HFFc6 (cell line): ENCODE measurements around the gene TADA2A. TPM values are rescaled to one million over a fixed set of nuclear protein-coding genes. Genes with fewer than 3 reads are reported as not detected.
"Not testable (repeated sequence)": the region's sequence is repeated elsewhere in the genome, so short reads cannot be mapped to it uniquely, and the experiment has no call there.

Experiments
- DNase-seq: peaks from one replicate; pipeline ENCODE4 v3.0.0-alpha.2; 2018
- H3K27ac Mint-ChIP-seq: 2 replicates; pipeline ENCODE4 v1.8.0; 2020; ENCODE audit warnings: mild to moderate bottlenecking, mixed read lengths
- H3K27me3 Mint-ChIP-seq: 2 replicates; pipeline ENCODE4 v1.8.0; 2021; ENCODE audit warnings: mild to moderate bottlenecking, moderate library complexity, mixed read lengths; ENCODE audit not compliant: insufficient read depth
- H3K36me3 Mint-ChIP-seq: 2 replicates; pipeline ENCODE4 v1.8.0; 2021; ENCODE audit warnings: low read depth, mixed read lengths
- H3K4me1 Mint-ChIP-seq: 2 replicates; pipeline ENCODE4 v1.8.0; 2020; ENCODE audit warnings: low read depth, mixed read lengths
- H3K4me3 Mint-ChIP-seq: 2 replicates; pipeline ENCODE4 v1.8.0; 2020; ENCODE audit warnings: mild to moderate bottlenecking, moderate library complexity, mixed read lengths
- H3K9me3 Mint-ChIP-seq: 2 replicates; pipeline ENCODE4 v1.8.0; 2020; ENCODE audit warnings: mild to moderate bottlenecking, mixed read lengths
- CTCF ChIP-seq: fragments of 200-600 bp; sonication (generic); IDR thresholded peaks from 2 replicates; pipeline ENCODE4 v1.5.0; 2021; ENCODE audit warnings: antibody characterized with exemption, mild to moderate bottlenecking
- total RNA-seq, 6 experiments: library from RNA; stranded (reverse); fragmentation: NEBNext Ultra II Directional; extraction: Animal tissue kit (Norgen Biotek cat#: 25700); gene quantifications; 2 replicates in 1 of 6; 3 replicates in 5 of 6; pipeline ENCODE4 v1.2.3, GENCODE V29; 2021

TADA2A gene
- total RNA-seq, 6 experiments from 2014 or later: 12.4 to 17.9 (median 16.2) TPM

GRCh38 chr17:37429453-37429852, 22.8 kb downstream of the TADA2A start:
- Mint-ChIP-seq H3K4me3 (no peak overlapping the region), H3K4me1 (peaks cover 23% of the 10 kb centered on the region), H3K27me3 (no peaks in the 10 kb centered on the region), H3K27ac (peak overlapping the region; percentile 75), H3K36me3 (peaks cover 15% of the 10 kb centered on the region; the same call in 1 of the 2 replicates), H3K9me3 (no peaks in the 10 kb centered on the region)
- TF ChIP-seq CTCF: no peak
- DNase-seq: peak; percentile 9

- peak overlapping the region; percentile 75 for H3K27ac Mint-ChIP-seq
These were observed 23.5 kb downstream of the TADA2A start for GRCh38 chr17:37430051-37430627.

GRCh38 chr17:37432671-37433070, 26.0 kb downstream of the TADA2A start:
- no peak for DNase-seq
- H3K36me3 Mint-ChIP-seq: peaks cover 7% of the 10 kb centered on the region
- no peaks in the 10 kb centered on the region for H3K27me3 Mint-ChIP-seq
- TF ChIP-seq CTCF: no peak
- peaks cover 23% of the 10 kb centered on the region for H3K4me1 Mint-ChIP-seq
- no peaks in the 10 kb centered on the region for H3K9me3 Mint-ChIP-seq
- H3K4me3 Mint-ChIP-seq: no peak overlapping the region
- H3K27ac Mint-ChIP-seq: no peak overlapping the region

More at GRCh38 chr17:37430051-37430627, 23.5 kb downstream of the TADA2A start:
- Mint-ChIP-seq H3K9me3 (no peaks in the 10 kb centered on the region), H3K4me1 (peaks cover 23% of the 10 kb centered on the region), H3K27me3 (no peaks in the 10 kb centered on the region), H3K4me3 (no peak overlapping the region), H3K36me3 (peaks cover 13% of the 10 kb centered on the region; the same call in 1 of the 2 replicates)
- no peak for TF ChIP-seq CTCF
- peak; percentile 45 for DNase-seq

GRCh38 chr17:37438141-37438540, 31.5 kb downstream of the TADA2A start:
- H3K27ac Mint-ChIP-seq: no peak overlapping the region
- H3K36me3 Mint-ChIP-seq: peaks cover 19% of the 10 kb centered on the region
- no peaks in the 10 kb centered on the region for H3K27me3 Mint-ChIP-seq
- H3K9me3 Mint-ChIP-seq: no peaks in the 10 kb centered on the region
- peak; percentile 59 for TF ChIP-seq CTCF
- no peak for DNase-seq
- H3K4me3 Mint-ChIP-seq: no peak overlapping the region
- no peaks in the 10 kb centered on the region for H3K4me1 Mint-ChIP-seq

- no peak overlapping the region for H3K4me3 Mint-ChIP-seq
- H3K36me3 Mint-ChIP-seq: peaks cover 19% of the 10 kb centered on the region
- no peak for DNase-seq
- no peak for TF ChIP-seq CTCF
- no peak overlapping the region for H3K27ac Mint-ChIP-seq
- H3K27me3 Mint-ChIP-seq: no peaks in the 10 kb centered on the region
- H3K4me1 Mint-ChIP-seq: no peaks in the 10 kb centered on the region
- H3K9me3 Mint-ChIP-seq: no peaks in the 10 kb centered on the region
These were observed 33.7 kb downstream of the TADA2A start for GRCh38 chr17:37440424-37440823.

GRCh38 chr17:37441369-37442014, 34.8 kb downstream of the TADA2A start:
- H3K4me3 Mint-ChIP-seq, H3K4me1 Mint-ChIP-seq, H3K27me3 Mint-ChIP-seq, DNase-seq, H3K9me3 Mint-ChIP-seq, H3K27ac Mint-ChIP-seq: not testable (repeated sequence)
- peaks cover 19% of the 10 kb centered on the region for H3K36me3 Mint-ChIP-seq
